K562 (cell line): ENCODE measurements around the gene SMARCA1. TPM values are rescaled to one million over a fixed set of nuclear protein-coding genes. Genes with fewer than 3 reads are reported as not detected.

ENCODE experiments used
- ATF3 ChIP-seq, 2 experiments: fragments of 450-650 bp in 1 of 2; sonication (generic) in 1 of 2; formaldehyde crosslinking in 1 of 2; IDR thresholded peaks in 1 of 2; conservative IDR thresholded peaks in 1 of 2; 2 replicates each; pipeline versions ENCODE4 v1.6.1 to v1.8.1; 2016 to 2023; ENCODE audit warnings: mild to moderate bottlenecking in 2 of 2, moderate library complexity in 2 of 2, inconsistent platforms in 1 of 2, missing genetic modification reagents in 1 of 2
- ETV1 ChIP-seq: fragments of 450-650 bp; conservative IDR thresholded peaks from 2 replicates; pipeline ENCODE4 v1.6.1; 2016; ENCODE audit warnings: missing genetic modification characterization, control low read depth, low read depth, missing compliant biosample characterization
- ZNF589 ChIP-seq: fragments of 200-800 bp; sonication (Bioruptor generic); IDR thresholded peaks from 2 replicates; pipeline ENCODE4 v1.6.1; 2016; ENCODE audit warnings: low read depth, missing genetic modification characterization, missing compliant biosample characterization
- ZNF740 ChIP-seq, 3 experiments: fragments of 200-800 bp in 1 of 3; sonication (Bioruptor generic) in 1 of 3; sonication (generic) in 1 of 3; formaldehyde crosslinking in 1 of 3; IDR thresholded peaks; 2 replicates each; pipeline versions ENCODE4 v1.6.1 to v1.8.0; 2016 to 2022; ENCODE audit warnings: mild to moderate bottlenecking in 2 of 3, missing compliant biosample characterization in 2 of 3, missing genetic modification characterization in 2 of 3, missing genetic modification reagents in 1 of 3
- polyA plus RNA-seq, 8 experiments: library from polyadenylated mRNA; depleted of rRNA in 4 of 8; stranded (reverse) in 5 of 8; unstranded in 3 of 8; fragments of >200 nt; fragmentation: Nextera tagmentation in 2 of 8; fragmentation: Illumina TruSeq in 1 of 8; extraction: Ambion mirVana in 2 of 8; extraction: Trizol in 1 of 8; gene quantifications; 2 replicates each; pipeline versions ENCODE4 v1.2.1 to v1.2.3, GENCODE V29; 2011 to 2014; ENCODE audit warnings: inconsistent platforms in 1 of 8, missing spikeins in 1 of 8
- total RNA-seq, 7 experiments: library from RNA; depleted of rRNA in 6 of 7; stranded (reverse); fragments of >200 nt in 6 of 7; fragmentation: Illumina TruSeq in 2 of 7; extraction: Trizol in 2 of 7; gene quantifications; 2 replicates each; pipeline versions ENCODE4 v1.2.1 to v1.2.3, GENCODE V29; 2011 to 2021; ENCODE audit warnings: low replicate concordance in 1 of 7
- TF ChIP-seq, protein P1 (sequence below): IDR thresholded peaks from 2 replicates; pipeline ENCODE4 v1.6.1; 2011; ENCODE audit warnings: borderline replicate concordance, low read depth, mild to moderate bottlenecking, moderate library complexity, low read length; ENCODE audit not compliant: insufficient read depth, poor library complexity, severe bottlenecking

The SMARCA1 gene
- total and polyA plus RNA-seq, 9 of the 15 experiments (the other 6 are each of a cell fraction or from before 2014, with no cell fraction given) = 0.42 to 3.0 (median 2.0) TPM

DNA sequence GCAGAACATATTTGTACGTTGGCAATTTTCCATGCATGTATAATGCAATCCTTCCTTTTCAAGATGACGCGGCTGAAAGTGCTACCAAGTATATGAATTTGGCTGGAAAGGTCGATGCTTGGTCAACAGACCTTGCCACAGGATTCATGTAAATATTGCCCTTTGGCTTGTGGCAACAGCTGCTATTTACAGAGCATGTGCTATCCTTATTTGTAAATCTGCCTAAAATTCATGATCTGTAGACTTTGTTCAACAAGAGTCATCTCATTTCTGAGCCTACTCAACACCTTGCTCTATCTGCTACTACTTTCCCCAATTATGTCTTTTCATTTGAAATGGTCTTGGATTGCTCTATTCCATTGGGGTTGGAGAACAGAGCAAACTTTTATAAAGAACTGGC is 1.9 kb upstream of the SMARCA1 start (continued):
- TF ChIP-seq ATF3 (IDR thresholded peaks at IDR 0.05) (no peak), ATF3 (CRISPR knock-in tag; conservative IDR thresholded peaks at IDR 0.05) (no peak), ZNF740 (CRISPR knock-in tag; IDR thresholded peaks at IDR 0.05) (no peak), ZNF740 (tag; IDR thresholded peaks at IDR 0.05) (no peak), ZNF589 (CRISPR knock-in tag) (no peak), ETV1 (no peak)
- TF ChIP-seq, protein P1, sequence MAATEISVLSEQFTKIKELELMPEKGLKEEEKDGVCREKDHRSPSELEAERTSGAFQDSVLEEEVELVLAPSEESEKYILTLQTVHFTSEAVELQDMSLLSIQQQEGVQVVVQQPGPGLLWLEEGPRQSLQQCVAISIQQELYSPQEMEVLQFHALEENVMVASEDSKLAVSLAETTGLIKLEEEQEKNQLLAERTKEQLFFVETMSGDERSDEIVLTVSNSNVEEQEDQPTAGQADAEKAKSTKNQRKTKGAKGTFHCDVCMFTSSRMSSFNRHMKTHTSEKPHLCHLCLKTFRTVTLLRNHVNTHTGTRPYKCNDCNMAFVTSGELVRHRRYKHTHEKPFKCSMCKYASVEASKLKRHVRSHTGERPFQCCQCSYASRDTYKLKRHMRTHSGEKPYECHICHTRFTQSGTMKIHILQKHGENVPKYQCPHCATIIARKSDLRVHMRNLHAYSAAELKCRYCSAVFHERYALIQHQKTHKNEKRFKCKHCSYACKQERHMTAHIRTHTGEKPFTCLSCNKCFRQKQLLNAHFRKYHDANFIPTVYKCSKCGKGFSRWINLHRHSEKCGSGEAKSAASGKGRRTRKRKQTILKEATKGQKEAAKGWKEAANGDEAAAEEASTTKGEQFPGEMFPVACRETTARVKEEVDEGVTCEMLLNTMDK = no peak
- TF ChIP-seq, all 486 proteins: peak for 0
